HL-60 (cell line): ENCODE data around the gene ADARB1.

Experiments used
- DNase-seq, 2 experiments: peaks; one replicate each; pipeline ENCODE4 v3.0.0-alpha.2; 2010 to 2020; ENCODE audit warnings: low read depth in 1 of 2, low spot score in 1 of 2
- H3K27ac ChIP-seq: fragments of 250-450 bp; sonication (Bioruptor Pico); replicated peaks from 2 replicates; pipeline ENCODE4 v1.5.1; 2020; ENCODE audit warnings: mild to moderate bottlenecking, moderate library complexity
- H3K27me3 ChIP-seq: fragments of 250-450 bp; sonication (Bioruptor Pico); 2 replicates; pipeline ENCODE4 v1.5.1; 2021; ENCODE audit warnings: mild to moderate bottlenecking, moderate library complexity; ENCODE audit not compliant: insufficient read depth, poor library complexity, severe bottlenecking
- H3K4me3 ChIP-seq: replicated peaks from 2 replicates; pipeline ENCODE4 v1.5.1; 2011; ENCODE audit warnings: mild to moderate bottlenecking, control low read depth, low read length; ENCODE audit not compliant: insufficient read depth
- CTCF ChIP-seq: IDR thresholded peaks from one replicate; pipeline ENCODE4 v1.5.1; 2011; ENCODE audit warnings: low read length, control low read depth, inconsistent platforms; ENCODE audit not compliant: insufficient read depth
- GABPA ChIP-seq: IDR thresholded peaks from 2 replicates; pipeline ENCODE4 v1.6.1; 2012; ENCODE audit warnings: low read depth
- POLR2AphosphoS5 ChIP-seq: IDR thresholded peaks from 2 replicates; pipeline ENCODE4 v1.6.1; 2012; ENCODE audit warnings: low read depth
- REST ChIP-seq: IDR thresholded peaks from 2 replicates; pipeline ENCODE4 v1.6.1; 2012; ENCODE audit warnings: low read depth; ENCODE audit not compliant: insufficient replicate concordance
- SPI1 ChIP-seq: IDR thresholded peaks from 2 replicates; pipeline ENCODE4 v1.6.1; 2012; ENCODE audit warnings: low read depth, mild to moderate bottlenecking, borderline replicate concordance

The ADARB1 gene

DNA sequence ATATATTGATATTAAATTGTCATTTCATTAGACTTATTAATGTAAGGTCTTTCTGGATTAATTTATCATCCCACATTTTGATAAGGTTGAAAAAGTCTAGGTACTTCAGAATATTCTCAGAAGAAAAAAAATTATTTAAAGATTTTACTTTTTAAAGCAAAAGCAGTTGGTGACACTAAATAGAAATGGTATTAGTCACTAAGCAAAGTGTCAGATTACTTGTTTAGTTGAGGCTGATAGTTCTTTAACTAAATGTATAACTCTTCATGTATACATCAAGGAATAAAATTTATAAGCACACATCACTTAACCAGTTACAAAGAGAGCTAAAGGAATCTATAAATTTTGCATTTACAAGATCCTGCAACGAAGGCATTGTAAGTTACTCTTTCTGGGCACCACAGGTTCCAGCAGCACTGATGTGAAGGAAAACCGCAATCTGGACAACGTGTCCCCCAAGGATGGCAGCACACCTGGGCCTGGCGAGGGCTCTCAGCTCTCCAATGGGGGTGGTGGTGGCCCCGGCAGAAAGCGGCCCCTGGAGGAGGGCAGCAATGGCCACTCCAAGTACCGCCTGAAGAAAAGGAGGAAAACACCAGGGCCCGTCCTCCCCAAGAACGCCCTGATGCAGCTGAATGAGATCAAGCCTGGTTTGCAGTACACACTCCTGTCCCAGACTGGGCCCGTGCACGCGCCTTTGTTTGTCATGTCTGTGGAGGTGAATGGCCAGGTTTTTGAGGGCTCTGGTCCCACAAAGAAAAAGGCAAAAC lies 101.1 kb downstream of the ADARB1 start:
- H3K27ac ChIP-seq: no peak overlapping the region
- DNase-seq: no peak
- no peak for TF ChIP-seq SPI1
- H3K4me3 ChIP-seq: no peak overlapping the region
- no peaks in the 10 kb centered on the region for H3K27me3 ChIP-seq

DNA sequence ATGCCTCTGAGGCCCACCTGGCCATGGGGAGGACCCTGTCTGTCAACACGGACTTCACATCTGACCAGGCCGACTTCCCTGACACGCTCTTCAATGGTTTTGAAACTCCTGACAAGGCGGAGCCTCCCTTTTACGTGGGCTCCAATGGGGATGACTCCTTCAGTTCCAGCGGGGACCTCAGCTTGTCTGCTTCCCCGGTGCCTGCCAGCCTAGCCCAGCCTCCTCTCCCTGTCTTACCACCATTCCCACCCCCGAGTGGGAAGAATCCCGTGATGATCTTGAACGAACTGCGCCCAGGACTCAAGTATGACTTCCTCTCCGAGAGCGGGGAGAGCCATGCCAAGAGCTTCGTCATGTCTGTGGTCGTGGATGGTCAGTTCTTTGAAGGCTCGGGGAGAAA lies 101.8 kb downstream of the ADARB1 start:
- Histone ChIP-seq H3K4me3 (no peak overlapping the region), H3K27ac (no peak overlapping the region), H3K27me3 (no peaks in the 10 kb centered on the region)
- TF ChIP-seq CTCF (no peak), REST (no peak), GABPA (no peak), SPI1 (no peak), POLR2AphosphoS5 (no peak)
- no peak for DNase-seq

DNA sequence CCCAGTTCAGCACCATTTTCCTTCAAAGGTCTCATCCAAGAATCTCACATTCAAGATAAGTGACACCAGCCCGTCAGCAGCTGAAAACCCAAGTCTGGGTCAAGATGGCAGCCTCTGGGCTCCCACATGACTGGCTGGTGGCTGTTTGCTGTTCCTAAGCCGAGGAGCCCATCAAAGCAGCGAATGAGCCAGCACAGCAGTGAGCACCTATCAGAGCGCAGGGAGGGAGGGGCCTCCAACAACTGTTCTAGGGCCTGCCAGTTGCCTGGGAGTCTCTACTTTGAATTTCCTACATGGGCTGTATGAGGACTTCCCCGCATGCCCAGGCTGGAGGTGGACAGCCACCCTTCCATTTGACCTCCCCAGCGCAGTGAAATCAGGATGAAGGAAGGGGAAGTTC lies 102.7 kb downstream of the ADARB1 start:
- TF ChIP-seq GABPA: no peak
- TF ChIP-seq POLR2AphosphoS5: no peak
- TF ChIP-seq SPI1: no peak
- TF ChIP-seq REST: no peak
- TF ChIP-seq CTCF: no peak
- no peak overlapping the region for H3K27ac ChIP-seq
- DNase-seq: no peak
- no peaks in the 10 kb centered on the region for H3K27me3 ChIP-seq
- H3K4me3 ChIP-seq: no peak overlapping the region

GRCh38 chr21:45178070-45178608 lies 103.8 kb downstream of the ADARB1 start:
- TF ChIP-seq CTCF (no peak), GABPA (no peak), POLR2AphosphoS5 (no peak), SPI1 (no peak), REST (no peak)
- Histone ChIP-seq H3K4me3 (no peak overlapping the region), H3K27ac (no peak overlapping the region), H3K27me3 (no peaks in the 10 kb centered on the region)
- DNase-seq: no peak
